ENCODE measurements around the gene MSLN.

The MSLN gene

GRCh38 chr16:723695-724094 is 36.8 kb upstream of the MSLN start:
- DNase-seq = no peak

DNA sequence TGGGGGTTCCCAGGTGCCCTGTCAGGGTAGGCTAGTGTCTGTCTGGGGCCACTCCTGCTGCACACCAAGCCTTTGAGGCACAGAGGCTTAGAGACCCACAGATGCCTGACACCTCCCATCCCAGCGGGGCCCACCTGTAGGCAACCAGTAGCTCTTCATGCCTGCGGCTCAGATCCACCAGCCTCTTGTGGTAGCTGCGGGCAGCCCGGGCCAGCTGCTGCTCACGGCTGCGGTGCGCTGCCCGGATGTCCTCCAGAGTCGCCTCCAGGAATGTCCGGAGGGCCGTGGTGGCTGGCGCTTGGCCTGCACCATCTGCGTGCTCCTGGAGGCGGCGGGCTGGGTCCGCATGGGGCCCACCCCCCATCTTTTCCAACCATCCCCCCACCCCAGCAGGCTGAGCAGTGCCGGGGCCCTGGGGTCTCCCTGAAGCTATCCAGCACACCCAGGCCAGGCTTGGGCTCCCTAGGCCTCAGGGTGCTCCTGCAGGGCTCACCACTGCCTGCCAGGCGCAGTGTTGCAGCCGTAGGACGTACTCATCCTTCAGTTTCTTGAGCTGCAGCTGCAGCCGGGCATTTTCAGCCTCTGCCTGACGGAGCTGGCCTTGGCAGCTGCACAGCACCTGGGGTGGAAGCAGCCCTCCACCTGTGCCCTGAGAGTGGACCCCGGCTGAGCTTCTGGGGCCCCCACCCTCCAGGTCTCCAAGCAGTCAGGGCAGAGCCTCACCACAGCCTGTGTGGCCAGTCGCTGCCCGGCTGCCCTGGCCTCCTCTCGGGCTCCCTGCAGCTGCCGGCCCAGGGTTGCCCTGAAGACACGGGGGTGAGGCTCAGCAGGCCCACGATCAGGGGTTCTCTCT is 36.1 kb upstream of the MSLN start:
- DNase-seq = no peak

GRCh38 chr16:725041-725376 is 35.5 kb upstream of the MSLN start:
- no peak for DNase-seq

DNA sequence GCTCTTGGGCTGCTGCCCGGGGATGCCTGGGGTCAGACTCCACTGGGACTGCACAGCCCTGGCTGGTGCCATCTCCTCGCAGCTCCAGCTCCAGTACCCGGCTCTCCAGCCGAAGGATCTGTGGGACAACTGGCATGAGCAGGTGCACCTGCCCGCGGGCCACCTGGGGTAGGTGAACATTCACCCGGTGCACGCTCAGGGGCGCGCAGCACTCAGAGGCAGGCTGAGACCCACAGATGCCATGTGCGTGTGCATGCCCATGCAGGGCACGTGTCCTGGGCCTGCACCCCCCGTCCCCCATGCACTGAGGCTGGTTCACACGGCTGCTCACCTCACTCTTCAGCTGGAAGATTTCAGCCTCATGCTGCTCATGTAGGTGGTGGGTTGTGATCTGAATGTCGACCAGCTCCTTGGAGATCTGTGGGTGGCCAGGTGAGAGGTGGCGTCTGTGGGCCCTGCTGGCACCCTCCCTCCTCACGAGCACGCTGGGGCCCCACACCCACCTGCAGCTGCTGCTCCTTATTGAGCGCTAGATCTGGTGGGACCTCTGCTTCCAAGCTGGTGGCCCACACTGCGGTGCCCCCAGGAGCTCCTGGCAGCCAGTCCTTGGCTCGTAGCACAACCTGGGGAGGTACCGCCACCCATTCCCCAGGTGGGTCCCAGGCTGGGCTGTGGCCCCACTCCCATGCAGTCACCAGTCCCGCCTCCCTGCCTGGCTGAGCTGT is 34.9 kb upstream of the MSLN start:
- no peak for DNase-seq

- no peak for DNase-seq
Measured at GRCh38 chr16:726188-726437, 34.4 kb upstream of the MSLN start.

DNA sequence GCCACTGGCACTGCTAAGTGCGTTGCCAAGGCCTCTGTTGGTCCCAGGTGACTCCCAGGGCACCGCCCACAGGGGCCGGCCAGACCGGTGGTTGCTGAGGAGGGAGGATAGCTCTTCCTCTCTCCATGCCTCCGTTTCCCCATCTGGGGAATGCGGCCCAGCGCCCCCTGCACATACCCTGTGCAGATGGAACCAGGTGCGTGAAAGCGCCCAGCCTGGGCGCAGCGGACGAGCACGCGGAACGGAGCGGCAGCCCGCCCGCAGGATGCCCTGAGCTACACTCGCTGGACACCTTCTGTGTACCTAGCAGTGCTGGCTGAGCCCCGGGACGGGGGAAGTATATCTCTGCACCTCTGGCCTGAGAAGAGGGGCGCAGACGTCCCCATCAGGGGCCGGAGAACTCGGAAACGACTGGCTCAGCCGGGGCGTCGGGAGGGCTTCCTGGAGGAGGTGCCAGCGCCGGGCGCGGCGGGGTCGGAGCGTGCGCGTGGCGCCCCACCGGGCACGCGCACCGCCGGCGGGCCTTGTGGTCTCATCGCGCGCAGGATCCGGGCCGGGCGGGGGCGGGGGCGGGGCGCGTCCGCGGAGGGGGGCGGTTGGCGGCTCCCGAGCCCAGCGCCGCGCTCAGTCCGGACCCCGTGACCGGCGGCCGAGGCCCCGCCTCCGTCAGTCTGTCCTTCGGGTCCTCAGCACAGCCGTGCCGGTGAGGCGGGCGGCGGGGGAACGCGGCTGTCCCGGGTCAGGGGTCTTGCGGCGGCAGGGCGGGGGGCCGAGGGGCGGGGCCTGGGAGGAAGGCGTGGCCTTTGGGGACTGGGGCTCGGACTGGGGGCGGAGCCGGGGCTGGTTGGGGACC is 33.9 kb upstream of the MSLN start, which contains the start of the genes CCDC78 and HAGHL:
Gene CCDC78 (minus strand): TSS at position 6 of the 853 bp plus-strand sequence. CDS start 76 bp downstream, outside the sequence.
Gene HAGHL (plus strand): TSS at position 669 of the 853 bp plus-strand sequence. CDS start 404 bp downstream, outside the sequence.
- DNase-seq = peak; percentile 81

- DNase-seq = peak; percentile 43
Measured at GRCh38 chr16:727291-727977, 33.1 kb upstream of the MSLN start.

GRCh38 chr16:728131-728889 is 32.2 kb upstream of the MSLN start:
- DNase-seq = peak; percentile 63

DNA sequence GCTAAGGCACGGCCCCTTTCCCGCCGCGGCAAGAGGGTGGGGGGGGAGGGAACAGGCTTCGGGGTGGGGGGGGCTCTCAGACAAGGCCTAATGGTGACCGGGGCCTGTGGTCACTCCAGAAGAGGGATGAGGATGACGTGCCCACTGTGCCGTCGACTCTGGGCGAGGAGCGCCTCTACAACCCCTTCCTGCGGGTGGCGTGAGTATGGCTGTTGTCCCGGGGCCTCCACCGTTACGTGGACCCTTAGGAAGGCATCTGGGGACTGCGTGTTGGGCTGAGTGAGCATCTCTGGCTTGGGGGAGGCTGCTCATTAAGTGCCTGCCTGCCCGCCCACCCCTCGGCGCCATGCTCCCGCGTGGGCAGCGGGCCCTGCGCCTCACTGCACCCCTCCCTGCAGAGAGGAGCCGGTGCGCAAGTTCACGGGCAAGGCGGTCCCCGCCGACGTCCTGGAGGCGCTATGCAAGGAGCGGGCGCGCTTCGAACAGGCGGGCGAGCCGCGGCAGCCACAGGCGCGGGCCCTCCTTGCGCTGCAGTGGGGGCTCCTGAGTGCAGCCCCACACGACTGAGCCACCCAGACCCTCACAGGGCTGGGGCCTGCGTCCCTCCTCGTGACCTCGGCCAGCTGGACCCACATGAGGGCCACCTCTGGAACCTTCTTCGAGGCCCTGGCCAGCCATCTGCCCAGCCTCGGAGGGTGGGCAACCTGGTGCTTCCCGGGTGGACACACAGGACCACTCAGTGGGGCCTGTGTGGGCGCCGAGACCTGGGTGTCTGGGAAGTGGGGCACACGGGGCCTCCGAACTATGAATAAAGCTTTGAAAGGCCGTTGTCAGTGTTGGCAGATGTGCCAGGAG is 31.4 kb upstream of the MSLN start:
- no peak for DNase-seq

DNA sequence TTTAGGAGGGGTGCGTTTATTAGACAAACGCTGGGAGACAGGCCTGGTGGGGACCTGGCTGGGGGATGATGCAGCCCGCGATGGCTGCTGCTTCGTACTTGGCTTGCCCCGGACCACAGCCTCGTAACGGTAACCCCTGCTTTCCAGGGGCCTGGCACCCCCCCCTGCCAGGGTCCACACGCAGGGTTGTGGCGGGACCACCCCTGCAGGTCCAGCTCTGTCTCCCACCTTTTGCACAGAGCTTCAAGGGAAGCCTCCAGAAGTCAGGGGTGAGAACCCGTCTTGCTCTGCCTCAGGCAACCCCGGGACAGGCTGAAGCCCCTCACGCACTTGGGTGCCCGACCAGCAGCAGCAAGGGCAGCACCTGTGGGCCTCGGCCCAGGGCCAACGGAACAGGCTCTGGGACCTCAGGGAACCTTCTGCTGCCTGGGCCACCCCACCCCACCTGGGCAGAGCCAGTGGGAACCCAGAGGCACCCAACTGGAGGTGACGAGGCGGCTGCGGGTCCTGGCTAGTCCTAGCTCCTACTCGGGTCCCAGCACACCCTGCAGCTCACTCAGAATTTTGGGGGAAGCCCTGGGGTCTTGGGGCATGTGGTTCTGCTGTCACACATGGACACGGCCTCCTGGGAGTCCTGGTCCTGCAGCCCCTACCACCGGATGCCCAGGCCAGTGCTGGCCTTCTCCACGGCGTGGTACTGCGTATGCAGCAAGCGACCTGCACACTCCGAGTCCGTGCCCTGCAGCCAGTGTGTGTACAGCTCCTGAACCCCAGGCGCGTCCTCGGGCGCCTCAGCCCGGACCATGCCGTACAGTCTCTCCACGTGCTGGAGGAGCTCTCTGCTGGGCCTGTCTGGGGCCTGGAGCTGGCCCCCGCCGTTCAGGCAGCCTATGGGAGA is 30.5 kb upstream of the MSLN start:
- DNase-seq = no peak

GRCh38 chr16:730666-731509 is 29.6 kb upstream of the MSLN start:
- no peak for DNase-seq

- DNase-seq = no peak
Measured at GRCh38 chr16:732332-732731, 28.2 kb upstream of the MSLN start.

DNA sequence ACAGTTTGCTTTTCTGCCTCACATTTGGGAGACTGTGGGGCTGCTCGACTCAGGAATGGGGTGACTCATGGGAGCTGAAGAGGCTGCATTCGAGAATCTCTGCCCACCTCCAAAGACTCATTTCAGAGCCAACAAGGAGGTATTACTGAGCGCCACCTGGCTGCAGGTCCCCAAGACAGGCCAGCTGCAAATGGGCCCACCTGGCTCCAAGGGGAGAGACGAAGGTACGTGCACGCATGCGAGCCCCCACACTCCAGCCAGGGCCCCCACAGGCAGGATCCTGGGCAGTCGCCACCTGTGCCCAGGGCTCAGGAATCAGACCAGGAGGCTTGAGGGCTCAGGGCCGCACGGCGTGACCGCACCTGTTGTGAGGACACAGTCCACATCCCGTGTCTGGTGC is 27.6 kb upstream of the MSLN start:
- DNase-seq = no peak

DNA sequence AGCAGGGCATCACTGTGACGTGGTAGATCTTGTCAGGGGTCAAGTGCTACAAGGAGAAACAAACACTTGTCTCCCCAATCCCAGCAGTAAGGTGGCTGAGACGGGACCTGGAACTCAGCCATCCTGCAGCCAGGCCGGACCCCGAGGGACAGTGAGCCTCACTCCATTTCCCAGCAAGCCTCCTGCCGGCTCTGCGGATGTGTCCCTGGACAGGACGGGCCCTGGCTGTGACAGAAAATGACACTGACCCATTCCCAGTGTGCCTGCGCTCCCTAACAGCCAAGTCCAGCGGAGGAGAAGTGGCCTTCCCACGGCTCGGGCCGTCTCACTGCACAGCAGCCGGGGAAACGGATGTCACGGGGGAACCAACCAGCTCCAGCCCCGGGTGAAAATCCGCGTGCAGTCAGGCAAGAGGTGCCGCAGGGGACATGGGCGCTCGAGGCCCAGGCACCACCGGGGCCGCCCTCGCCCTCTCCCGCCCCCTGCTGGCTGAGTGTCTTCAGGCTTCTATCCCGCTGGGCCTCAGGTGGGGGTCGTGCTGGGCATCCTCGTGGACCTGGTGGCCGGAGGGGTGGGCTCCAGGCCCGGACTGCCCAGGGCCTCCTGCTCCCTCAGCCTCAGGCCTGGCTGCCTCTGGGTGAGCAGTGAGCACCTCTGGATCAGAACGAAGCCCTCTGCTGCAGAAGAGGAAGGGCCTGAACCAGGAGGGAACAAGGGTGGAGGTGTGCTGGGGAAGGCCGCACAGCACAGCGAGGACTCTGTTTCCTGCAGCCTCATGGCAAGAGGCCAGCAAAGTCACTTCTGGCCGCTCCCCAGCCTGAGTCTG is 26.9 kb upstream of the MSLN start:
- peak; percentile 61 for DNase-seq

GRCh38 chr16:734208-734980 is 26.1 kb upstream of the MSLN start:
- no peak for DNase-seq

DNA sequence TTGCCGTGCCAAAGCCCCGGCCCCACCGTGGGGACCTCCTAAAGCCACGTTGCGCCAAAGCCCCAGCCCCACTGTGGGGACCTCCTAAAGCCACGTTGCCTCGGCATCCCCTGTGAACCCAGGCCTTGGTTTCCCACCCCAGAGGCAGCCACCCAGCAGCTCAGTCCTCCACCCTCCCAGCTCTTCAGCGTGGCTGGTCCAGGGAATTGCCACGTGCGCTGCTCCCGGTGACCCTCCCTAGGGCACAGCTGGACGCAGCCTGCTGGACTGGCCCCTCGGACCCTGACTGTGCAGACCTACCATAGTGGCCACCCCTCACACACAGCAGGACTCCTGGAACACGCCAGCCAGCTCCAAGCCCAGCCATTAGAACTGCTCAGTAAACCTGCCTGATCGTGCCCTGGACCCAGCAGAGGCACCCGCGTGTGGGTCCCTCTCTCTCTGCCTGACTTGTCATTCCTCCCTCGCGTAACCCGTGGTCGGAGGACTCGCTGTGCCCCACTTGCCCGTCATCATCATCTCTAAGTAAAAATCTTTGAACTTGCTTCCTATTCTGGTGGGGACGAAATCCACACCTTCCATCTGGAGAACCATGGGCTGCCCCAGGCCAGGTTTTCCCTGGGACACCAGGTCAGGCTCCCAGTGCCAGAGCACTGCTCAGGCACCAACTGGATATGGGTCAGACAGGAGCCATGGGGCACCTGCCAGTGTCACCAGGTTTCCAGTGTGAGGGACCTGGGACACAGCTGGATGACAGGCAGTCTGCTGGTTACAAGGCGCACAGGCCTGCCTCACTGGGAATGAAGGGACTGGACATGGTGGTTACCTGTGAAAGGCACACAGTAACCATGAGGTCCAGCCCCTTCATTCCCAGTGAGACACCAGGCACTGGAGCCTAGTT is 25.3 kb upstream of the MSLN start:
- no peak for DNase-seq
